Measurements from ENCODE around the gene USP46.

Gene USP46

DNA sequence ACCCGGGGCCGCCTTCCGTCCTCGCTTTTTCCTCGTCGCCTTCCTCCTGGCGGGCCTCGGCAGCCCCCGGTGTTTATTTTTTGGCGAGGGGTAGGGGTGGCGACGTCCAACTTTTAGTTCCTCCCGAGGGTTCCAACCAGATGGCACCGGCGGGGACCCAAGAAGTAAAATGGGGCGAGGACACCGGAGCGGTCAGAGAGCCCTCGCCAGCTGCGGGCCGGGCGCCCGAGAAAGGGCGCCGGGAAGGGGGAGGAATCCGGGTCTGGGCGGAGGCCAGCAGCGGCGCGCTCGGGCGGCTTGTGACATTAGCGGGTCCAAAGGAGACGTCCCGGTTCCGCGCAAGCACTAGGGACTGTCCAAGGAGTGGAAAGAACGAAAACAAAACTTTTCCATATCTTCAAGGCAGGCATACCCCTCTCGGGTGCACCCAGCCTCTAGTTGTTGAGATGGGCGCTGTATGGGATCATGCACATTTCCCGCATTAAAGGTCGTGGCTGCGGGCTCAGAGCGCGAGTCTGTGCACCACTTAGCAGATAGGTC, 691 bp upstream of the USP46 start:
- TF ChIP-seq, protein P1, sequence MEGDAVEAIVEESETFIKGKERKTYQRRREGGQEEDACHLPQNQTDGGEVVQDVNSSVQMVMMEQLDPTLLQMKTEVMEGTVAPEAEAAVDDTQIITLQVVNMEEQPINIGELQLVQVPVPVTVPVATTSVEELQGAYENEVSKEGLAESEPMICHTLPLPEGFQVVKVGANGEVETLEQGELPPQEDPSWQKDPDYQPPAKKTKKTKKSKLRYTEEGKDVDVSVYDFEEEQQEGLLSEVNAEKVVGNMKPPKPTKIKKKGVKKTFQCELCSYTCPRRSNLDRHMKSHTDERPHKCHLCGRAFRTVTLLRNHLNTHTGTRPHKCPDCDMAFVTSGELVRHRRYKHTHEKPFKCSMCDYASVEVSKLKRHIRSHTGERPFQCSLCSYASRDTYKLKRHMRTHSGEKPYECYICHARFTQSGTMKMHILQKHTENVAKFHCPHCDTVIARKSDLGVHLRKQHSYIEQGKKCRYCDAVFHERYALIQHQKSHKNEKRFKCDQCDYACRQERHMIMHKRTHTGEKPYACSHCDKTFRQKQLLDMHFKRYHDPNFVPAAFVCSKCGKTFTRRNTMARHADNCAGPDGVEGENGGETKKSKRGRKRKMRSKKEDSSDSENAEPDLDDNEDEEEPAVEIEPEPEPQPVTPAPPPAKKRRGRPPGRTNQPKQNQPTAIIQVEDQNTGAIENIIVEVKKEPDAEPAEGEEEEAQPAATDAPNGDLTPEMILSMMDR (conservative IDR thresholded peaks at IDR 0.05; ENCODE audit: control insufficient read depth, insufficient read depth, low read depth, low read length), result no peak
- DNase-seq (ENCODE audit: low read depth), result no peak
- peak overlapping the region; percentile 71 for H3K4me3 ChIP-seq (ENCODE audit: control insufficient read depth, low read depth, low read length)

GRCh38 chr4:52658641-52659000, 480 bp downstream of the USP46 start:
- no peak for DNase-seq (ENCODE audit: low read depth)
- TF ChIP-seq, protein P1 (conservative IDR thresholded peaks at IDR 0.05; ENCODE audit: control insufficient read depth, insufficient read depth, low read depth, low read length), result no peak
- peak overlapping the region; percentile 58 for H3K4me3 ChIP-seq (ENCODE audit: control insufficient read depth, low read depth, low read length)

DNA sequence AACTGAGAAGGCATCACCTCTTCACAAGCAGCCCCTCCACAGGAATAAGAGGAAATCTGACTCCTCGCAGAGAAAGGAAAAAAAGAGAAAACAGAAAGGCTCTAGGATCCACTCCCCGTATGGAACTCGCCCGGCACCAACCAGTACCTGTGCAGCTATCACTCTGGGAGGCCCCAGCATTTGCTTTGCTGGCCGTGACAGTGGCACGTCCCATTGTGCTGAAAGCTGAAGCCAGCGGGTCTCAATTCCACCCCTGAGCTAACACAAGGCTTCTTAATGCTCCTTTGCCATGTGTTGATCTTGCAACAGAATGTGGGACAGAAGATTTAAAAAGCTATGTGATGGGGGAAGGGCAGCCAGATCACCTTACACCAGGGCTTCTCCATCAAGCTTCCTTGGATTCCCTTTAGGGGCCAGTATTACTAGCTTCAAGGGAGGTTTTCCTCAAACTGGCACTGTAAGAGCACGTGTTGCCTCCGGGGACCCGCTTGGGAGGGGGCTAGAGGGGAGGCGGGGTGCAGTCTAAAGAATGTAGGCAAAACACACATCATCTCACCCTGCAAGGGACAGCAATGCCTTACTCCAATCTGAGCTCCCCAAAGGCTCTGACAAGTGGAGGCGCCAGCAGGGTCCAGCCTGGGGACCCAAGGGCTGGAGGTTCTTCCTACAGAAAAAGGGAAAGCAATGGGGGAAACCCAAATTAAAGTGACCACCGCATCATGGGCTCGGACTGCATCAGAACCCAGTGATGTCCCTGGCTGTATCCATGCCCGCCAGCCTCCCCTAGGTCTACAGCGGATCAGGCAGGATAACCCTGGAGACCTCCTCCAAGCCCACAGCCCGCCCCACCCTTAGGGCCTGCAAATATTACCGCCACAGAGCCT, 1.2 kb downstream of the USP46 start:
- H3K4me3 ChIP-seq (ENCODE audit: control insufficient read depth, low read depth, low read length), result peak overlapping the region; percentile 58
- peak; percentile 59 for DNase-seq (ENCODE audit: low read depth)
- TF ChIP-seq, protein P1 (conservative IDR thresholded peaks at IDR 0.05; ENCODE audit: control insufficient read depth, insufficient read depth, low read depth, low read length), result peak; percentile 5

- peak overlapping the region; percentile 2 for H3K4me3 ChIP-seq (ENCODE audit: control insufficient read depth, low read depth, low read length)
- DNase-seq (ENCODE audit: low read depth), result no peak
- TF ChIP-seq, protein P1 (conservative IDR thresholded peaks at IDR 0.05; ENCODE audit: control insufficient read depth, insufficient read depth, low read depth, low read length), result no peak
These were observed 1.8 kb downstream of the USP46 start for GRCh38 chr4:52657292-52657617.

DNA sequence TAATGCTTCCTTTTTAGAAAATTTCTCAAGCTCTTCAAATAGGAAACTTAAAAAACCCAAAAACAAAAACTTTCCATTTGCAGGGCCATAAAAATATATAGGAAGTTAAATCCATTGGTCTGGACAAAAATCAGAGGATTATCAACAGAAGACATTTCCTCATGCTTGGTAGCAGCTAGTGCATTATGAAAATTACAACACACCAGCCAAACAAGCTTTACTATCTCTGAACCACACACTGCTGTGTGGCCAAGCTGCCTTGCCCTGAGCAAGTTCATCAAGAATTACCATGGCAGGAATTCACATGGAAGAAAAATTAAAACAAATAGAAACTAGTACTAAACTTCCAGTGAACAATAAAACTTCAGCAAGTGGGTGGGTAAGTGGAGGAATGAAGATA, 3.6 kb downstream of the USP46 start:
- DNase-seq (ENCODE audit: low read depth), result no peak
- TF ChIP-seq, protein P1 (conservative IDR thresholded peaks at IDR 0.05; ENCODE audit: control insufficient read depth, insufficient read depth, low read depth, low read length), result no peak

GRCh38 chr4:52651996-52652672, 7.0 kb downstream of the USP46 start:
- H3K4me3 ChIP-seq (ENCODE audit: control insufficient read depth, low read depth, low read length), result no peak overlapping the region
- DNase-seq (ENCODE audit: low read depth), result no peak
- TF ChIP-seq, protein P1 (conservative IDR thresholded peaks at IDR 0.05; ENCODE audit: control insufficient read depth, insufficient read depth, low read depth, low read length), result no peak

More for the DNA sequence above, 3.6 kb downstream of the USP46 start:
- no peak overlapping the region for H3K4me3 ChIP-seq (ENCODE audit: control insufficient read depth, low read depth, low read length)

Measured in fibroblast of mammary gland (primary cell).